Activated T-cell treated with anti-CD3 and anti-CD28 coated beads, Interleukin-2, amount 50 U/mL, for 72 hours (primary cell): ENCODE data around the gene BICRAL. TPM values are rescaled to one million over a fixed set of nuclear protein-coding genes. Genes with fewer than 3 reads are reported as not detected.
"Not testable (repeated sequence)": the region's sequence is repeated elsewhere in the genome, so short reads cannot be mapped to it uniquely, and the experiment has no call there.

ENCODE experiments used
- ATAC-seq, 2 donors: fragments of 150-1000 bp; cut with Tn5 transposase; replicated peaks in 1 of 2; 2 replicates each; pipeline ENCODE4 v1.10.0; 2021; ENCODE audit warnings: moderate library complexity in 2 of 2, mild to moderate bottlenecking in 1 of 2
- DNase-seq, 2 donors: peaks; one replicate each; pipeline ENCODE4 v3.0.0; 2021 to 2022; ENCODE audit warnings: mixed read lengths in 1 of 2
- H3K27ac Mint-ChIP-seq: one replicate; pipeline ENCODE4 v1.8.0; 2022; ENCODE audit warnings: mild to moderate bottlenecking, moderate library complexity, mixed read lengths
- H3K27me3 Mint-ChIP-seq: one replicate; pipeline ENCODE4 v1.8.0; 2022; ENCODE audit warnings: low read depth, mixed read lengths
- H3K36me3 Mint-ChIP-seq, 2 donors: one replicate each; pipeline ENCODE4 v1.8.0; 2022; ENCODE audit warnings: mixed read lengths in 2 of 2, mild to moderate bottlenecking in 1 of 2; ENCODE audit not compliant: insufficient read depth in 2 of 2
- H3K4me1 Mint-ChIP-seq: one replicate; pipeline ENCODE4 v1.8.0; 2022; ENCODE audit warnings: low read depth, mixed read lengths
- H3K4me3 Mint-ChIP-seq, 2 donors: one replicate each; pipeline ENCODE4 v1.8.0; 2022; ENCODE audit warnings: mild to moderate bottlenecking in 2 of 2, mixed read lengths in 2 of 2, moderate library complexity in 2 of 2
- H3K9me3 Mint-ChIP-seq, 2 donors: one replicate each; pipeline ENCODE4 v1.8.0; 2022; ENCODE audit warnings: mixed read lengths in 2 of 2
- total RNA-seq, 2 donors: library from RNA; stranded (reverse); gene quantifications; one replicate each; pipeline ENCODE4 v1.2.3, GENCODE V29; 2022

BICRAL gene, protein sequence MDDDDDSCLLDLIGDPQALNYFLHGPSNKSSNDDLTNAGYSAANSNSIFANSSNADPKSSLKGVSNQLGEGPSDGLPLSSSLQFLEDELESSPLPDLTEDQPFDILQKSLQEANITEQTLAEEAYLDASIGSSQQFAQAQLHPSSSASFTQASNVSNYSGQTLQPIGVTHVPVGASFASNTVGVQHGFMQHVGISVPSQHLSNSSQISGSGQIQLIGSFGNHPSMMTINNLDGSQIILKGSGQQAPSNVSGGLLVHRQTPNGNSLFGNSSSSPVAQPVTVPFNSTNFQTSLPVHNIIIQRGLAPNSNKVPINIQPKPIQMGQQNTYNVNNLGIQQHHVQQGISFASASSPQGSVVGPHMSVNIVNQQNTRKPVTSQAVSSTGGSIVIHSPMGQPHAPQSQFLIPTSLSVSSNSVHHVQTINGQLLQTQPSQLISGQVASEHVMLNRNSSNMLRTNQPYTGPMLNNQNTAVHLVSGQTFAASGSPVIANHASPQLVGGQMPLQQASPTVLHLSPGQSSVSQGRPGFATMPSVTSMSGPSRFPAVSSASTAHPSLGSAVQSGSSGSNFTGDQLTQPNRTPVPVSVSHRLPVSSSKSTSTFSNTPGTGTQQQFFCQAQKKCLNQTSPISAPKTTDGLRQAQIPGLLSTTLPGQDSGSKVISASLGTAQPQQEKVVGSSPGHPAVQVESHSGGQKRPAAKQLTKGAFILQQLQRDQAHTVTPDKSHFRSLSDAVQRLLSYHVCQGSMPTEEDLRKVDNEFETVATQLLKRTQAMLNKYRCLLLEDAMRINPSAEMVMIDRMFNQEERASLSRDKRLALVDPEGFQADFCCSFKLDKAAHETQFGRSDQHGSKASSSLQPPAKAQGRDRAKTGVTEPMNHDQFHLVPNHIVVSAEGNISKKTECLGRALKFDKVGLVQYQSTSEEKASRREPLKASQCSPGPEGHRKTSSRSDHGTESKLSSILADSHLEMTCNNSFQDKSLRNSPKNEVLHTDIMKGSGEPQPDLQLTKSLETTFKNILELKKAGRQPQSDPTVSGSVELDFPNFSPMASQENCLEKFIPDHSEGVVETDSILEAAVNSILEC
- total RNA-seq = 10 to 100 TPM; 21.9 to 24.4 TPM

DNA sequence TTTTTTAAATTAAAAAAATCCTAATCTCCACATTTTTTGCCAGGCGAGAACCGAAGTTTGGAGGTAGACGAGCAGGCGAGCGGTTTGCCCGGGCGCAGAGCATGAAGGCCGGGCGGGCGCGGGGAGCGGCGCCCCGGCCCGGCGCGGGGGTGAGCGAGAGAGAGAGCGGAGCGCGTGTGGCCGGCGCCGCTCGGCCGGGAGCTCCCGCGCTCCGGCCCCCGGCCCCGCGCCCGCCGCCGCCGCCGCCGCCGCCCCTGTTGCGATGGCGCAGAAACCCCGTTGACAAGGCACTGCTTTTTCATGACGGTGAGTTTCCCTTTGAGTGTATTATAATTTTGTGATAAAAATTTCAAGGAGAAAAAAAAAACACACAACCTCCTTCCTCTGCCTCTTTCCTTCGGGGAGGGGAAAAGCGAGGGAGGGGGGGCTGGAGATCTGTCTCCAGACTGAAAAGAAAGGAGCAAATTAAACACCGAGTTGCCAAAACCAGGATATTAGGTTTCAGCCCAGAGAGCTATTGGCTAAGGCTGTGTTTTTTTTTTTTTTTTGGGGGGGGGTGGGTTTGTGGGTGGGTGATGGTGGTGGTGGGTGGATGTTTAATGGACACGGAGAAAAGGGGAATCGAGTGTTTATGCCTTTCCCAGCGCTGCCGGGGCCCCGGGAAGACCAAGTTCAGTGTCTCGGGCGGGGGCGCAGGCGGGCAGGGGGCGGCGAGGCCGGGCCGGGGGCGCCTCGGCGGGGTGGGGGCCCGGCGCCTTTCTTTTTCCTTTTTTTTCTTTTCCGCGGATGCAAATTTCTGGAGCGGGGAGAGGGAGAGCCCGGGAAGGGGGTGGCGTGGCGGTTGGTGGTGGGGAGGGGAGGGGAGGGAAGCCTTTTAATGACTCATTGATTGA, at the start of gene BICRAL:
TSS of gene BICRAL (plus strand) at position 257 of the 893 bp plus-strand sequence. CDS start 39,971 bp downstream, outside the sequence.
- H3K4me3 Mint-ChIP-seq = peak within 1 kb of the TSS; percentile 88 to 97
- DNase-seq (peak; percentile 84 to 85), ATAC-seq (peak; percentile 53 to 56)
- no peaks in the 10 kb centered on the region for H3K27me3 Mint-ChIP-seq
- no peaks in the 10 kb centered on the region for H3K9me3 Mint-ChIP-seq
- H3K27ac Mint-ChIP-seq = peak within 1 kb of the TSS; percentile 99
- peaks cover 4 to 18% of the 10 kb centered on the region in 2 donors for H3K36me3 Mint-ChIP-seq
- peaks cover 34% of the 10 kb centered on the region for H3K4me1 Mint-ChIP-seq

DNA sequence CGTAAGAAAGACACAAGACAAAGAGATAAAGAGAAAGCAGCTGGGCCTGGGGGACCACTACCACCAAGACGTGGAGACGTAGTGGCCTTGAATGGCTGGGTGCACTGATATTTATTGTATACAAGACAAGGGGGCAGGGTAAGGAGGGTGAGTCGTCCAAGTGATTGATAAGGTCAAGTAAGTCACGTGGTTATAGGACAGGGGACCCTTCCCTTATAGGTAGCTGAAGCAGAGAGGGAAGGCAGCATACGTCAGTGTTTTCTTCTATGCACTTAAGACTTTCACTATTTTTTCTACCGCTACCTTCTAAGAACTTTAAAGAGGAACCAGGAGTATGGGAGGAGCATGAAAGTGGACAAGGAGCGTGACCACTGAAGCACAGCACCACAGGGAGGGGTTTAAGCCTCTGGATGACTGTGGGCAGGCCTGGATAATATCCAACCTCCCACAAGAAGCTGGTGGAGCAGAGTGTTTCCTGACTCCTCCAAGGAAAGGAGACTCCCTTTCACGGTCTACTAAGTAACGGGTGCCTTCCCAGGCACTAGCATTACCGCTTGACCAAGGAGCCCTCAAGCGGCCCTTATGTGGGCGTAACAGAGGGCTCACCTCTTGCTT, 47.9 kb upstream of the BICRAL start:
- H3K27me3 Mint-ChIP-seq, H3K9me3 Mint-ChIP-seq, DNase-seq, H3K36me3 Mint-ChIP-seq, H3K4me1 Mint-ChIP-seq, H3K27ac Mint-ChIP-seq, H3K4me3 Mint-ChIP-seq, ATAC-seq: not testable (repeated sequence)

DNA sequence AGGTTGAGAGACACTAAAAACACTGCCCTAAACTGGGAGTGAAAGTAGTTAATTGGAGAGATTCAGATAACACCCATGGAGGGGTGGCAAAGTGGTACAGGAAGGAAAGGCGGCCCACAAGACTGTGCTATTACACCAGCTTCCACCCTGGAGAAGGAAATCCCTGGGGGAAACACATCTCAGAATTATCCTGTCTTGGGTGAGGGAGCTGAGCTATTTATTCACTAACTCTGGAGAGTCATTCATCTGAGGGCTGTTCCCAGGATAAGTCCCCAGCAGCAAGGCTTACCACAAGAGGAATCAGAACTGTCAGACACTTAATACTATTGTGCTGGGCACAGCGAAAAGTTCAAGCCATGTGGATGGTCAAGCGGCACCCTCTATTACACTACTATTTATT, 45.9 kb upstream of the BICRAL start:
- H3K4me1 Mint-ChIP-seq = no peaks in the 10 kb centered on the region
- H3K9me3 Mint-ChIP-seq = no peaks in the 10 kb centered on the region

DNA sequence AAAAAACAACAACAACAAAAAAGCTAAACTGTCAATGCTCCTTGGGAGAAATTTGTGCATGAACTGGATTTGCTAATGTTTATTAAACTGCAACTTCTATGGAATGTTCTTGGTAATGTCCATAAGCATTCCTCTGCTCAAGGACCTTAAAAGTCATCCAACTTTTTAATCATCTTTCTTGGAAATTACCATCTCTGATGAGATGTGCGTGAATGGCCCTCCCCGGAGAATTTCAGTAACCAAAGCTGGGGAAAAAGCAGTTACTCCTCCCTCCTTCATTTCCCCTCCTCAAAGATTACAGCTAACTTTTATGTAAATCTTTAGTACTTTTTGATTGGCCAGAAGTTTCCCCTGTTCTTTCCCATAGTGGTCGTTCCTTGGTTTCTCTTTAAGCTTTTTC, 41.1 kb upstream of the BICRAL start:
- Mint-ChIP-seq H3K4me3 (no peak overlapping the region), H3K36me3 (peaks cover under 1 to 4% of the 10 kb centered on the region in 2 donors), H3K27ac (no peak overlapping the region), H3K27me3 (no peaks in the 10 kb centered on the region), H3K4me1 (peaks cover 13% of the 10 kb centered on the region), H3K9me3 (peaks cover 0 to 1% of the 10 kb centered on the region in 2 donors)
- ATAC-seq = no peak
- no peak for DNase-seq

More for the DNA sequence above, 45.9 kb upstream of the BICRAL start:
- H3K4me3 Mint-ChIP-seq = no peak overlapping the region
- ATAC-seq (no peak), DNase-seq (no peak)
- H3K27ac Mint-ChIP-seq = no peak overlapping the region
- H3K27me3 Mint-ChIP-seq = no peaks in the 10 kb centered on the region
- H3K36me3 Mint-ChIP-seq = no peaks in the 10 kb centered on the region

DNA sequence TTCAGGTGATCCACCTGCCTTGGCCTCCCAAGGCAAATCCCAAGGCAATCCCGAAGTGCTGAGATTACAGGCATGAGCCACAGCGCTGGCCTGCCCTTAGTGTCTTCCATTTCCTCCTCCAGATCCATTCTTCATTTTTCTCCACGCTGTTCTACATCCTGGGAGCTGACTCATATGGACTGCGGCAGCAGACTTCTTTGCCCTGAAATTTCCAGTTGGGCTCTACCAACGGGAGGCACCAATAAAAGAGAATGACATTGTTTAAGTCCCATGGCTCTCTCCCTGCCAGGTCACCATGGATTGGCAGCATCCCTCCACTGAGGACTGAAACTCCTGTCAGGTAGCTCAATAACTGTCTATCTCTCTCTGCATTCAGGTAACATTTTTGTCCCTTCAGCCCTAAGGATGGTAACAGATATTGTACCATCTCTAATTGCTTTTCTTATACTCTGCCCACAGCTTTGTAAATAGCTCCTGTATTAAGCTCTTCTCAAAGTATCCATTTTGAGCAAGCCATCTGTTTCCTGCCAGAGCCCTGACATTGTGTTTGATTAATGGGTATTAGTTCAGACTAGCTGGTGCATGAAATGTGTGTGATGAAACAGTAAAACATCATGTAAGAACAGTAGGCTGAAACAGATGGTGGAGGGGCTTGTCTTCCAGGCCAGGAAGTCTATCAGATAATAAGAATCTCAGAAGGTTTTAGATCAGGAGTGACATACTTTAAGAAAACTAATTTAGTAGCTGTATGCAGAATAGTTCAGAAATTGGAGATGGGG, 39.5 kb upstream of the BICRAL start:
- Mint-ChIP-seq H3K36me3 (peaks cover 3 to 6% of the 10 kb centered on the region in 2 donors), H3K4me1 (peaks cover 18% of the 10 kb centered on the region), H3K27ac (no peak overlapping the region), H3K9me3 (peaks cover 0 to 1% of the 10 kb centered on the region in 2 donors), H3K27me3 (no peaks in the 10 kb centered on the region), H3K4me3 (peak overlapping the region in 1 of 2 donors; percentile 28)
- ATAC-seq (no peak), DNase-seq (no peak)

DNA sequence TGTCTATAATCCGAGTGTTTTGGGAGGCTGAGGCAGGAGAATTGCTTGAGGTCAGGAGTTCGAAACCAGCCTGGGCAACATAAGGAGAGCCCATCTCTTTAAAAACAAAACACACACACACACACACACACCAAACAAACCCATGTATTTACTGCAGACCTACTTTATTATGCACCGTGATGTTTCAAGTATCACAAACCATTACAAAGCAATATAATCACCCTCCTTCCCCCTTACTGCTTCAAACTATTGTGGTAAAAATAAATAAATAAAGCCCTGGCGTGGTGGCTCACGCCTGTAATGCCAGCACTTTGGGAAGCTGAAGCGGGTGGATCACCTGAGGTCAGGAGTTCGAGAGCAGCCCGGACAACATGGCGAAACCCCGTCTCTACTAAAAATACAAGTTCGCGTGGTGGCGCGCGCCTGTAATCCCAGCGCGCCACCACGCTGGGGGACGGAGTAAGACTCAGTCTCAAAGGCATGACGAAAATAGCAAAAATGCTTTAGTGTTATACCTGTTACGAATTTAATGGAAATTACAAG, 37.4 kb upstream of the BICRAL start:
- peaks cover 3 to 11% of the 10 kb centered on the region in 2 donors for H3K36me3 Mint-ChIP-seq
- H3K27ac Mint-ChIP-seq = no peak overlapping the region
- no peaks in the 10 kb centered on the region for H3K27me3 Mint-ChIP-seq
- peak overlapping the region; percentile 91 to 97 for H3K4me3 Mint-ChIP-seq
- peaks cover 0 to 1% of the 10 kb centered on the region in 2 donors for H3K9me3 Mint-ChIP-seq
- no peak for ATAC-seq
- no peak for DNase-seq
- peaks cover 38% of the 10 kb centered on the region for H3K4me1 Mint-ChIP-seq

DNA sequence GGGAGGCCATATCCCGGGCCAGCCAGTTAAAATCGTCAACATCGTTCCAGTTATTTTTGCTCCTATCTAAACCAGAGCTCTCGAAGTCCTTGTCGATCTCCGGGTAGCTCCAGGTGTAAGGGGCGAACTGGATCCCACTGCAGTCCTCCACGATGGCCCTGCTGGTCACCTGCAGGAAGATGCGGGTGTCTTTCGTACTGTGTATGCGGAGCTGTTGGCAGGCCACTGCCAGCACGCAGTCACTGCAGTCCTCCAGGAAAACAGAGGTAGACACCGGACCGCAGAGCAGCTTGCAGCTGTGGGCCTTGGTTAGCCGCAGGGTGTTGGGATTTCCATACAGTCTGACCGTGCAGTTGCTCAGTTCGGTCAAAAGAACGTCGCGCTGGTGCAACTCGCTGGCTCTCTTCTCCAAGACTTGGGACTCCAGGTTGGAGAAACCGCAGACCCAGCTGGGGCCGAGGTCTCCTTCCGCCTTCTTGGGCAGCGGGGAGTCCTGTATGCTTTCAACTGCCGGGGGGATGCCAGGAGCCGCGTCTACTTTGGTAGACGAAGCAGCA, 36.7 kb upstream of the BICRAL start:
- DNase-seq = peak; percentile 57 to 62
- Mint-ChIP-seq H3K27ac (peak overlapping the region; percentile 40), H3K4me1 (peaks cover 38% of the 10 kb centered on the region), H3K4me3 (peak overlapping the region; percentile 91 to 97), H3K27me3 (no peaks in the 10 kb centered on the region), H3K36me3 (peaks cover 3 to 11% of the 10 kb centered on the region in 2 donors), H3K9me3 (peaks cover 0 to 1% of the 10 kb centered on the region in 2 donors)
- ATAC-seq = no peak

DNA sequence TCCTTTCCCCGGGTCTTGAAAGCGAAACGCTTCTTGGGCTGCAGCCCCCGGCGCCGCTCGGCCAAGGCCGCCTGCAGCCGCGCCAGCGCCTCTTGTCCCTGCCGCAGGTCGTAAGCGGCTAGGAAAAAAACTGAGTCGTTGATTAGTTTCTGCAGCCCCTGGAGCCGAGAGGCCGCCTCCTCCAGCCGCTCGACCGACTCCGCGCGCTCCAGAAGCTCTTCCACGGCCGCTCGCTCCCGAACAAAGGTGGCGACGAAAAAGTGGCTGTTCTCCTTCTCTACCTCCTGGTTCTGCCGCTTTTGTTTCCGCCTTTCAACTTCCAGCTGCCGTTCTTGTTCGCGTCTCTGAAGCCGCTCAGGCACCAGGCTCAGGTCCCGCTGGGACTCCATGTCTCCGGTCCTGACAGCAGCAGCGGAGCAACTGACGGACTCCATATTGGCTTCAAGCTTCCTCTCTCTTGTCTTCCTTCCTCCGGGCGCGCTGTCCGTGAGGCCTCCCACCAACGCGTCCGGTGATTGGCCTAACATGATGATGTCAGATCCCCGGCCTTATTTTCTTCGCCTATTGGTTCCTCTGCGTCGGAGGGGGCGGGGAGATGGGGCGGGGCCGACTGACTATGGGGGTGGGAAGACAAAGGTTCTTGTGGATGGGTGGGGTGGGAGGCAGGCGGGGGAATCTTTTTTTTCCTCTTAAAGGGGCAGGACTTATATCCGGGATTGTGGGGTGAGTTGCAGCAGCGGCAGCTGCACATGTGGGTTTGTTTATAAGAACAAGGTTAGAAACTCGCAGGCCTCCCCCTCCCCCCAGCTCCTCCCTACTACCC, 36.0 kb upstream of the BICRAL start, which contains the start of gene TBCC:
TSS of gene TBCC (minus strand) at position 464 of the 823 bp plus-strand sequence. CDS start at position 434, 30 bp downstream.
- Mint-ChIP-seq H3K9me3 (peaks cover 0 to 1% of the 10 kb centered on the region in 2 donors), H3K27me3 (no peaks in the 10 kb centered on the region), H3K36me3 (peaks cover 3 to 11% of the 10 kb centered on the region in 2 donors), H3K27ac (peak within 1 kb of the TSS; percentile 99), H3K4me1 (peaks cover 38% of the 10 kb centered on the region), H3K4me3 (peak within 1 kb of the TSS; percentile 91 to 97)
- DNase-seq (peak; percentile 89 to 95), ATAC-seq (peak; percentile 76 to 79)

DNA sequence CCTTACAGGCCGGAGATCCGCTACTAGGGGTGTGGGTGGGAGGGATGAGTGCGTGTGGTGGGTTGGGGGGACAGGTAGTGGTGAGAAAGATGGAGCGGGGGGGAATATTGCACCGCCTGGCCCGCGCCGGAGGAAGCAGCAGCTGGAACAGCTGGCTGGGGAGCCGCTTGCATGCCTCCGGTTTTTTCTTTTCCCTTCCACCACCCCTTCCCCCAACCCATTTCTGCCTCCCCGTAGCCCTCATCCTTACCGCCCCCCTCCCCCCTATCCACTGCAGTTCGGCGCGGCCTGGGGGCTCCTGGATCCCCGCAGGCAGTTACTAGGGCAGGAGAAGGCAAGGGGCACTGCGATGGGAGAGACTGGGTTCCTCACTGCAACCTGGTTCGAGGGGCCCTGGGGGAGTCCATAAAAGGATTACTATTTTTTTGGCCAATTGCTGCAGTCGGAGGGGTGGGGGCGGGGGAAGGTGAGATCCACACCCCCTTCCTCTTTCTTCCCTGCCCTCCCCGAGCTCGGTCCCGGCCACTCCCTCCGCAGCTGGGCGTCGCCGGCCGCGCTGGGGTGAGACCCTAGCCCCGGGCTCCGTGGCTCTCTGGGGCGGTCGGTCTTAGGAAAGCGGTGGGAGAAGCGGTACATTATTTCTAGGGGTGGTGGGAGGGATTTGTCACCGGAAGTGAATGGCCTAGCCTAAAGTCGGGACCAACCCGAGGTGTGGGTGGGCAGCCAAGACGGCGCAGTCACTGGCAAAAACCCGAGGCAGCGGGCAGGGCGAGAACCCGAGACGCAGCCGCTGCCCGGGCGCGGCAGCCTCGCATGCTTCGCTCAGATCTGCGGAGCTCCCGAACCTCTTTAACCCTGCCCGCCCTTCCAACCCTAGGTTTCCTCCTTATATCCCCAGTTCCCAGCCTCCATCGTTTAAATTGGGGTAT, 35.1 kb upstream of the BICRAL start:
- ATAC-seq = peak; percentile 72 to 73
- peaks cover 38% of the 10 kb centered on the region for H3K4me1 Mint-ChIP-seq
- H3K4me3 Mint-ChIP-seq = peak overlapping the region; percentile 91 to 97

More for the DNA sequence above, 35.1 kb upstream of the BICRAL start:
- H3K27me3 Mint-ChIP-seq = no peaks in the 10 kb centered on the region
- peak overlapping the region; percentile 64 for H3K27ac Mint-ChIP-seq
- H3K36me3 Mint-ChIP-seq = peaks cover 3 to 11% of the 10 kb centered on the region in 2 donors
- peaks cover 0 to 1% of the 10 kb centered on the region in 2 donors for H3K9me3 Mint-ChIP-seq
- DNase-seq = peak; percentile 87
